Measurements from ENCODE around the gene CPLX4. TPM values are rescaled to one million over a fixed set of nuclear protein-coding genes. Genes with fewer than 3 reads are reported as not detected.

CPLX4 gene
- polyA plus RNA-seq, 2 donors: not detected

- Histone ChIP-seq H3K27me3 (ENCODE audit: control insufficient read depth in 1 of 2, insufficient read depth in 2 of 2, low read length in 2 of 2) (no peaks in the 10 kb centered on the region), H3K27ac (ENCODE audit: low read depth in 2 of 2, low read length in 1 of 2) (no peak overlapping the region), H3K4me3 (ENCODE audit: low read depth in 1 of 2, low read length in 2 of 2) (no peak overlapping the region), H3K4me1 (ENCODE audit: control insufficient read depth in 2 of 2, insufficient read depth in 2 of 2, low read length in 1 of 2) (no peaks in the 10 kb centered on the region), H3K9me3 (ENCODE audit: control insufficient read depth in 2 of 2, insufficient read depth in 1 of 2, low read depth in 1 of 2, low read length in 1 of 2) (no peaks in the 10 kb centered on the region), H3K36me3 (ENCODE audit: control insufficient read depth in 2 of 2, insufficient read depth in 2 of 2, low read length in 1 of 2) (peaks cover 0 to 4% of the 10 kb centered on the region in 2 donors)
- WGBS, 2 donors: 98 to 99% methylated on average over 4 of the region's 4 CpGs
Observed at GRCh38 chr18:59345556-59345955, 27.1 kb upstream of the CPLX4 start.

GRCh38 chr18:59344996-59345395, 26.5 kb upstream of the CPLX4 start:
- WGBS, 2 donors: 0 to 56% methylated on average over 1 of the region's 1 CpG
- peaks cover under 1 to 4% of the 10 kb centered on the region in 2 donors for H3K36me3 ChIP-seq (ENCODE audit: control insufficient read depth in 2 of 2, insufficient read depth in 2 of 2, low read length in 1 of 2)
- no peaks in the 10 kb centered on the region for H3K4me1 ChIP-seq (ENCODE audit: control insufficient read depth in 2 of 2, insufficient read depth in 2 of 2, low read length in 1 of 2)
- H3K4me3 ChIP-seq (ENCODE audit: low read depth in 1 of 2, low read length in 2 of 2): no peak overlapping the region
- no peak overlapping the region for H3K27ac ChIP-seq (ENCODE audit: low read depth in 2 of 2, low read length in 1 of 2)
- no peaks in the 10 kb centered on the region for H3K27me3 ChIP-seq (ENCODE audit: control insufficient read depth in 1 of 2, insufficient read depth in 2 of 2, low read length in 2 of 2)
- no peaks in the 10 kb centered on the region for H3K9me3 ChIP-seq (ENCODE audit: control insufficient read depth in 2 of 2, insufficient read depth in 1 of 2, low read depth in 1 of 2, low read length in 1 of 2)

GRCh38 chr18:59343926-59344325, 25.5 kb upstream of the CPLX4 start:
- Histone ChIP-seq H3K27me3 (ENCODE audit: control insufficient read depth in 1 of 2, insufficient read depth in 2 of 2, low read length in 2 of 2) (no peaks in the 10 kb centered on the region), H3K9me3 (ENCODE audit: control insufficient read depth in 2 of 2, insufficient read depth in 1 of 2, low read depth in 1 of 2, low read length in 1 of 2) (no peaks in the 10 kb centered on the region), H3K36me3 (ENCODE audit: control insufficient read depth in 2 of 2, insufficient read depth in 2 of 2, low read length in 1 of 2) (peaks cover 7 to 9% of the 10 kb centered on the region in 2 donors), H3K27ac (ENCODE audit: low read depth in 2 of 2, low read length in 1 of 2) (no peak overlapping the region), H3K4me3 (ENCODE audit: low read depth in 1 of 2, low read length in 2 of 2) (no peak overlapping the region), H3K4me1 (ENCODE audit: control insufficient read depth in 2 of 2, insufficient read depth in 2 of 2, low read length in 1 of 2) (peaks cover 0 to 3% of the 10 kb centered on the region in 2 donors)
- 95% methylated on average over 2 of the region's 2 CpGs for WGBS, 2 donors

- H3K4me3 ChIP-seq (ENCODE audit: low read depth in 1 of 2, low read length in 2 of 2): no peak overlapping the region
- no peak overlapping the region for H3K27ac ChIP-seq (ENCODE audit: low read depth in 2 of 2, low read length in 1 of 2)
- H3K36me3 ChIP-seq (ENCODE audit: control insufficient read depth in 2 of 2, insufficient read depth in 2 of 2, low read length in 1 of 2): peaks cover 7 to 11% of the 10 kb centered on the region in 2 donors
Observed at GRCh38 chr18:59340817-59341216, 22.4 kb upstream of the CPLX4 start.

GRCh38 chr18:59340312-59340711, 21.9 kb upstream of the CPLX4 start:
- H3K4me1 ChIP-seq (ENCODE audit: control insufficient read depth in 2 of 2, insufficient read depth in 2 of 2, low read length in 1 of 2): peaks cover 0 to 3% of the 10 kb centered on the region in 2 donors
- 93 to 95% methylated on average over 2 of the region's 2 CpGs for whole genome bisulfite sequencing, 2 donors
- no peak overlapping the region for H3K27ac ChIP-seq (ENCODE audit: low read depth in 2 of 2, low read length in 1 of 2)
- peaks cover 3 to 11% of the 10 kb centered on the region in 2 donors for H3K36me3 ChIP-seq (ENCODE audit: control insufficient read depth in 2 of 2, insufficient read depth in 2 of 2, low read length in 1 of 2)
- H3K9me3 ChIP-seq (ENCODE audit: control insufficient read depth in 2 of 2, insufficient read depth in 1 of 2, low read depth in 1 of 2, low read length in 1 of 2): no peaks in the 10 kb centered on the region
- no peaks in the 10 kb centered on the region for H3K27me3 ChIP-seq (ENCODE audit: control insufficient read depth in 1 of 2, insufficient read depth in 2 of 2, low read length in 2 of 2)
- no peak overlapping the region for H3K4me3 ChIP-seq (ENCODE audit: low read depth in 1 of 2, low read length in 2 of 2)

More at GRCh38 chr18:59340817-59341216, 22.4 kb upstream of the CPLX4 start:
- Histone ChIP-seq H3K27me3 (ENCODE audit: control insufficient read depth in 1 of 2, insufficient read depth in 2 of 2, low read length in 2 of 2) (no peaks in the 10 kb centered on the region), H3K4me1 (ENCODE audit: control insufficient read depth in 2 of 2, insufficient read depth in 2 of 2, low read length in 1 of 2) (peaks cover 0 to 3% of the 10 kb centered on the region in 2 donors), H3K9me3 (ENCODE audit: control insufficient read depth in 2 of 2, insufficient read depth in 1 of 2, low read depth in 1 of 2, low read length in 1 of 2) (no peaks in the 10 kb centered on the region)

- Histone ChIP-seq H3K4me1 (ENCODE audit: control insufficient read depth in 2 of 2, insufficient read depth in 2 of 2, low read length in 1 of 2) (no peaks in the 10 kb centered on the region), H3K9me3 (ENCODE audit: control insufficient read depth in 2 of 2, insufficient read depth in 1 of 2, low read depth in 1 of 2, low read length in 1 of 2) (no peaks in the 10 kb centered on the region), H3K27me3 (ENCODE audit: control insufficient read depth in 1 of 2, insufficient read depth in 2 of 2, low read length in 2 of 2) (no peaks in the 10 kb centered on the region), H3K4me3 (ENCODE audit: low read depth in 1 of 2, low read length in 2 of 2) (no peak overlapping the region), H3K27ac (ENCODE audit: low read depth in 2 of 2, low read length in 1 of 2) (no peak overlapping the region), H3K36me3 (ENCODE audit: control insufficient read depth in 2 of 2, insufficient read depth in 2 of 2, low read length in 1 of 2) (peaks cover 0 to 8% of the 10 kb centered on the region in 2 donors)
- 82 to 89% methylated on average over 3 of the region's 3 CpGs for WGBS, 2 donors
Observed at GRCh38 chr18:59332986-59333385, 14.5 kb upstream of the CPLX4 start.

- WGBS, 2 donors: 99 to 100% methylated on average over 2 of the region's 2 CpGs
- peaks cover 2 to 8% of the 10 kb centered on the region in 2 donors for H3K36me3 ChIP-seq (ENCODE audit: control insufficient read depth in 2 of 2, insufficient read depth in 2 of 2, low read length in 1 of 2)
- no peaks in the 10 kb centered on the region for H3K27me3 ChIP-seq (ENCODE audit: control insufficient read depth in 1 of 2, insufficient read depth in 2 of 2, low read length in 2 of 2)
- no peak overlapping the region for H3K4me3 ChIP-seq (ENCODE audit: low read depth in 1 of 2, low read length in 2 of 2)
- H3K4me1 ChIP-seq (ENCODE audit: control insufficient read depth in 2 of 2, insufficient read depth in 2 of 2, low read length in 1 of 2): no peaks in the 10 kb centered on the region
- H3K27ac ChIP-seq (ENCODE audit: low read depth in 2 of 2, low read length in 1 of 2): no peak overlapping the region
- no peaks in the 10 kb centered on the region for H3K9me3 ChIP-seq (ENCODE audit: control insufficient read depth in 2 of 2, insufficient read depth in 1 of 2, low read depth in 1 of 2, low read length in 1 of 2)
Observed at GRCh38 chr18:59328683-59329082, 10.2 kb upstream of the CPLX4 start.

- H3K27me3 ChIP-seq (ENCODE audit: control insufficient read depth in 1 of 2, insufficient read depth in 2 of 2, low read length in 2 of 2): no peaks in the 10 kb centered on the region
- H3K36me3 ChIP-seq (ENCODE audit: control insufficient read depth in 2 of 2, insufficient read depth in 2 of 2, low read length in 1 of 2): peaks cover 2 to 3% of the 10 kb centered on the region in 2 donors
- no peaks in the 10 kb centered on the region for H3K4me1 ChIP-seq (ENCODE audit: control insufficient read depth in 2 of 2, insufficient read depth in 2 of 2, low read length in 1 of 2)
- H3K9me3 ChIP-seq (ENCODE audit: control insufficient read depth in 2 of 2, insufficient read depth in 1 of 2, low read depth in 1 of 2, low read length in 1 of 2): no peaks in the 10 kb centered on the region
- WGBS, 2 donors: 90 to 92% methylated on average over 1 of the region's 1 CpG
- H3K4me3 ChIP-seq (ENCODE audit: low read depth in 1 of 2, low read length in 2 of 2): no peak overlapping the region
- H3K27ac ChIP-seq (ENCODE audit: low read depth in 2 of 2, low read length in 1 of 2): no peak overlapping the region
Observed at GRCh38 chr18:59325965-59326364, 7.5 kb upstream of the CPLX4 start.

GRCh38 chr18:59324623-59324971, 6.1 kb upstream of the CPLX4 start:
- no peaks in the 10 kb centered on the region for H3K9me3 ChIP-seq (ENCODE audit: control insufficient read depth in 2 of 2, insufficient read depth in 1 of 2, low read depth in 1 of 2, low read length in 1 of 2)
- H3K27me3 ChIP-seq (ENCODE audit: control insufficient read depth in 1 of 2, insufficient read depth in 2 of 2, low read length in 2 of 2): no peaks in the 10 kb centered on the region
- H3K4me3 ChIP-seq (ENCODE audit: low read depth in 1 of 2, low read length in 2 of 2): no peak overlapping the region
- no peaks in the 10 kb centered on the region for H3K4me1 ChIP-seq (ENCODE audit: control insufficient read depth in 2 of 2, insufficient read depth in 2 of 2, low read length in 1 of 2)
- no peak overlapping the region for H3K27ac ChIP-seq (ENCODE audit: low read depth in 2 of 2, low read length in 1 of 2)
- peaks cover 0 to 2% of the 10 kb centered on the region in 2 donors for H3K36me3 ChIP-seq (ENCODE audit: control insufficient read depth in 2 of 2, insufficient read depth in 2 of 2, low read length in 1 of 2)
- WGBS, 2 donors: 95 to 96% methylated on average over 4 of the region's 4 CpGs

GRCh38 chr18:59323931-59324622, 5.6 kb upstream of the CPLX4 start:
- no peak overlapping the region for H3K27ac ChIP-seq (ENCODE audit: low read depth in 2 of 2, low read length in 1 of 2)
- H3K4me3 ChIP-seq (ENCODE audit: low read depth in 1 of 2, low read length in 2 of 2): no peak overlapping the region
- 95 to 96% methylated on average over 7 of the region's 7 CpGs for WGBS, 2 donors
- H3K4me1 ChIP-seq (ENCODE audit: control insufficient read depth in 2 of 2, insufficient read depth in 2 of 2, low read length in 1 of 2): no peaks in the 10 kb centered on the region
- peaks cover 0 to 2% of the 10 kb centered on the region in 2 donors for H3K36me3 ChIP-seq (ENCODE audit: control insufficient read depth in 2 of 2, insufficient read depth in 2 of 2, low read length in 1 of 2)
- no peaks in the 10 kb centered on the region for H3K27me3 ChIP-seq (ENCODE audit: control insufficient read depth in 1 of 2, insufficient read depth in 2 of 2, low read length in 2 of 2)
- no peaks in the 10 kb centered on the region for H3K9me3 ChIP-seq (ENCODE audit: control insufficient read depth in 2 of 2, insufficient read depth in 1 of 2, low read depth in 1 of 2, low read length in 1 of 2)
